GM12891 (cell line): ENCODE measurements around the gene TRPM8.

Source experiments
- POLR2A ChIP-seq: IDR thresholded peaks from 2 replicates; pipeline ENCODE4 v1.6.1; 2011; ENCODE audit warnings: low read depth, low read length, control low read depth
- POLR2AphosphoS5 ChIP-seq: IDR thresholded peaks from 2 replicates; pipeline ENCODE4 v1.6.1; 2011; ENCODE audit warnings: low read depth, low read length, control low read depth
- TAF1 ChIP-seq: IDR thresholded peaks from 2 replicates; pipeline ENCODE4 v1.6.1; 2011; ENCODE audit warnings: low read depth, low read length, control low read depth

DNA sequence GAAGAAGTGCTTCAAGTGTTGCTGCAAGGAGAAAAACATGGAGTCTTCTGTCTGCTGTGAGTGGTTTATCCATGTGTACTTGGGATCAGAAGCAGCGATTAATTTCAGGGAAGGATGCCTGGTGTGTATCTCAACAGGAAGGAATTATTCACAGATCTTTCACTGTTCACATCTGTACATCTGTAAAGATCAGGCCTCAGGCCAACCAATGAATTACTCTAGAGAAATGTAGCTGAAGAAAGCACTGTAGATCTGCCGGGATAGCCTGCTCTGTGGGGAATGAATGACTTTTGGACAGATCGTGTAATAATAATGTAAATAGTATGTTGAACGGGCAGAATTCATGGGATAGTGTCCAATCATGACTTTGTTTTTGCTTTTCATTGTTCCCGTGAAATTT is 79.3 kb downstream of the TRPM8 start:
- TF ChIP-seq POLR2AphosphoS5 (no peak), TAF1 (no peak), POLR2A (no peak)
